ENCODE data around the gene FAM117A. TPM values are rescaled to one million over a fixed set of nuclear protein-coding genes. Genes with fewer than 3 reads are reported as not detected.

FAM117A gene
- total and polyA plus RNA-seq, 10 of the 15 experiments (the other 5 are each of a cell fraction or from before 2014, with no cell fraction given), result 2.1 to 29.6 (median 20.0) TPM

DNA sequence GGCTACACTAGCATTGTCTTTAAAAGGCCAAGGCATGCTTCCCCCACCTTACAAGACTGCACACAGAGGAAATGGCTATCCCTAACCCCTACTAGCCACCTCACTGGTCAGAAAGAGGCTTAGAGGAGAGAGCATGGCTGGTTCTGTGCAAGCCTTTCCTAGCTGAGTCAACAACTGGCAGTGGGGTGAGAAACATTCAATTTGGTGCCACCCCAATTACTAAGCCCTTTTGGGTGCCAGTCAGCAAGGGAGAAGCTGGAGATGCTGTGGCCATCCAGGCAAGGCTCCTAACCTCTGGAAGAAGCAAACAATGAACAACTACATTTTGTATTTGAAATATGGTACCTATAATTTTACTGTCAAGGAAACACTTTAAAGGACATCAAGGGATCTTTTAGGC lies 19.9 kb upstream of the FAM117A start:
- H3K9ac ChIP-seq (ENCODE audit: control insufficient read depth, insufficient read depth, low read length), result no peak overlapping the region
- H3K4me1 ChIP-seq (ENCODE audit: control insufficient read depth, insufficient read depth, low read length), result peaks cover 3% of the 10 kb centered on the region; the same call in 1 of the 2 replicates
- H4K20me1 ChIP-seq (ENCODE audit: control insufficient read depth, insufficient read depth), result no peaks in the 10 kb centered on the region
- no peak overlapping the region for H2AFZ ChIP-seq (ENCODE audit: control insufficient read depth, low read depth, low read length)
- ChIA-PET CTCF (interaction anchor here (0.9 to 3.6 kb wide), 6 partner anchors 18 to 216 kb away, joined by 3 to 10 read pairs (median 4); no protein-coding TSS in a partner anchor), POLR2A (interaction anchor here (1.1 kb wide), 1 partner anchor 76 kb away, joined by 3 read pairs; the partner anchor contains the start of gene SLC35B1), SMC1A (ENCODE audit: uncharacterized antibody, unreplicated experiment) (interaction anchor here (1.3 to 1.6 kb wide), 2 partner anchors 43 to 75 kb away, joined by 3 to 5 read pairs; no protein-coding TSS in a partner anchor), RAD21 (ENCODE audit: unreplicated experiment) (interaction anchor here (0.8 kb wide), 1 partner anchor 85 kb away, joined by 3 read pairs; no protein-coding TSS in a partner anchor)
- no peaks in the 10 kb centered on the region; a peak in 1 of 4 replicates for H3K27me3 ChIP-seq (replicated peaks in 1 of 2; ENCODE audit: control insufficient read depth in 2 of 2, insufficient read depth in 2 of 2, low read length in 1 of 2)
- no peak for ATAC-seq
- no peak for FAIRE-seq
- intact Hi-C loops (cut with micrococcal nuclease; ENCODE audit: unreplicated experiment) (loop anchor here (5.0 kb wide), 1 partner anchor 216 kb away; no protein-coding TSS in a partner anchor), in situ Hi-C loops (cut with MboI) (no loop called here)
- no peak overlapping the region for H3K4me2 ChIP-seq (ENCODE audit: control insufficient read depth, insufficient read depth)
- no peak for TF ChIP-seq SREBF1 (IDR thresholded peaks at IDR 0.05; ENCODE audit: low read length)
- TF ChIP-seq, protein P1, sequence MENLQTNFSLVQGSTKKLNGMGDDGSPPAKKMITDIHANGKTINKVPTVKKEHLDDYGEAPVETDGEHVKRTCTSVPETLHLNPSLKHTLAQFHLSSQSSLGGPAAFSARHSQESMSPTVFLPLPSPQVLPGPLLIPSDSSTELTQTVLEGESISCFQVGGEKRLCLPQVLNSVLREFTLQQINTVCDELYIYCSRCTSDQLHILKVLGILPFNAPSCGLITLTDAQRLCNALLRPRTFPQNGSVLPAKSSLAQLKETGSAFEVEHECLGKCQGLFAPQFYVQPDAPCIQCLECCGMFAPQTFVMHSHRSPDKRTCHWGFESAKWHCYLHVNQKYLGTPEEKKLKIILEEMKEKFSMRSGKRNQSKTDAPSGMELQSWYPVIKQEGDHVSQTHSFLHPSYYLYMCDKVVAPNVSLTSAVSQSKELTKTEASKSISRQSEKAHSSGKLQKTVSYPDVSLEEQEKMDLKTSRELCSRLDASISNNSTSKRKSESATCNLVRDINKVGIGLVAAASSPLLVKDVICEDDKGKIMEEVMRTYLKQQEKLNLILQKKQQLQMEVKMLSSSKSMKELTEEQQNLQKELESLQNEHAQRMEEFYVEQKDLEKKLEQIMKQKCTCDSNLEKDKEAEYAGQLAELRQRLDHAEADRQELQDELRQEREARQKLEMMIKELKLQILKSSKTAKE (IDR thresholded peaks at IDR 0.05; ENCODE audit: low read depth, poor library complexity, severe bottlenecking), result no peak
- H3K36me3 ChIP-seq (ENCODE audit: control insufficient read depth in 2 of 2, insufficient read depth in 2 of 2, low read length in 1 of 2), result no peaks in the 10 kb centered on the region
- no peak for DNase-seq (ENCODE audit: low read depth, low spot score)
- no peak overlapping the region for H3K4me3 ChIP-seq
- no TSS peak for BruUV-seq (replicated peaks)
- no peaks in the 10 kb centered on the region for H3K9me3 ChIP-seq (replicated peaks; ENCODE audit: control insufficient read depth, insufficient read depth, low read length)
- no peak overlapping the region for H3K27ac ChIP-seq (ENCODE audit: control insufficient read depth, insufficient read depth)
- H3K79me2 ChIP-seq (ENCODE audit: control insufficient read depth, insufficient read depth, low read length), result peaks cover 7% of the 10 kb centered on the region

DNA sequence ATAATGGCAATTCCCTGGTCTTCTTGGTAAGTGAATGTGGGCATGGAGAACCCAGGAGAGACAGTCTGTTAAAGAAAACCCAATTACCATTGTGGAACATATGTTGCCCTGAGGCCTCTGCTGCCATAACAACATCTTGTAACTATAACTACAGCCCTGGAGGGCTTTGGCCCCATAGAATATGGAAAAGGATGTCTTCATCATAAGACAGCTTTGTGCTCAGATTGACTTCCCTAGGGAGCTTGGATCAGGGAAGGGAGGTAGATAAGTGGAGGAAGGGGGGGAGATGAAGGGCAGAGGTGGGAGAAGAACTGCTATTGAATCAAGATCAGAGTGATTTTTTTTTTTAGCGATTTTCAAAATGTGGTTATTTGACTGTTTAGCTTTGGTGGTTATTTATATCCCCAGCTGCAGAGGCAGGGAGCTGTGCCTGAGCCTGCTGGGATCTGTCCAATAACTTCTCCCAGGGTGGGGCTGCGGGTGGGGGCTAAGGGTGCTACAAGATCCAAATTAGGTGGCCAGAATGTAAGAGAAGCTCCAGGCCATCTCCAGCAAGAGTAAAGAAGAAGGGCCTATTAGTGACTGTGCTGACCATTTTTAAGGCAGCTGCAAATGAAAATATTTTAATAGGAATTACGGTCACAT lies 19.3 kb upstream of the FAM117A start:
- no peaks in the 10 kb centered on the region for H3K9me3 ChIP-seq (replicated peaks; ENCODE audit: control insufficient read depth, insufficient read depth, low read length)
- in situ Hi-C loops (cut with MboI), result no loop called here
- SMC1A ChIA-PET (ENCODE audit: uncharacterized antibody, unreplicated experiment), result interaction anchor here (1.0 to 1.6 kb wide), 3 partner anchors 33 to 74 kb away, joined by 3 to 5 read pairs (median 3); no protein-coding TSS in a partner anchor
- POLR2A ChIA-PET, result interaction anchor here (0.7 to 1.1 kb wide), 2 partner anchors 75 to 119 kb away, joined by 3 to 5 read pairs; partner anchors contain the start of gene SLC35B1
- peaks cover 4% of the 10 kb centered on the region; the same call in 1 of the 2 replicates for H3K79me2 ChIP-seq (ENCODE audit: control insufficient read depth, insufficient read depth, low read length)
- RAD21 ChIA-PET (ENCODE audit: unreplicated experiment), result interaction anchor here (0.8 kb wide), 1 partner anchor 84 kb away, joined by 3 read pairs; no protein-coding TSS in a partner anchor
- FAIRE-seq (no peak), DNase-seq (ENCODE audit: low read depth, low spot score) (no peak), ATAC-seq (no peak)
- CTCF ChIA-PET, result interaction anchor here (0.9 to 3.6 kb wide), 6 partner anchors 17 to 216 kb away, joined by 3 to 10 read pairs (median 4); no protein-coding TSS in a partner anchor
- no peak overlapping the region for H3K9ac ChIP-seq (ENCODE audit: control insufficient read depth, insufficient read depth, low read length)
- intact Hi-C loops (cut with micrococcal nuclease; ENCODE audit: unreplicated experiment), result loop anchor here (5.0 kb wide), 1 partner anchor 216 kb away; no protein-coding TSS in a partner anchor
- H3K27ac ChIP-seq (ENCODE audit: control insufficient read depth, insufficient read depth), result no peak overlapping the region
- H4K20me1 ChIP-seq (ENCODE audit: control insufficient read depth, insufficient read depth), result no peaks in the 10 kb centered on the region
- H3K36me3 ChIP-seq (ENCODE audit: control insufficient read depth in 2 of 2, insufficient read depth in 2 of 2, low read length in 1 of 2), result no peaks in the 10 kb centered on the region
- no peaks in the 10 kb centered on the region; a peak in 1 of 4 replicates for H3K27me3 ChIP-seq (replicated peaks in 1 of 2; ENCODE audit: control insufficient read depth in 2 of 2, insufficient read depth in 2 of 2, low read length in 1 of 2)
- H2AFZ ChIP-seq (ENCODE audit: control insufficient read depth, low read depth, low read length), result no peak overlapping the region
- no TSS peak for BruUV-seq (replicated peaks)
- no peak overlapping the region for H3K4me3 ChIP-seq
- 62% methylated on average over 3 of the region's 3 CpGs for WGBS (ENCODE audit: insufficient coverage, insufficient replicate concordance, low lambda C conversion rate, missing lambda C conversion rate)
- H3K4me2 ChIP-seq (ENCODE audit: control insufficient read depth, insufficient read depth), result no peak overlapping the region
- peaks cover 3% of the 10 kb centered on the region; the same call in 1 of the 2 replicates for H3K4me1 ChIP-seq (ENCODE audit: control insufficient read depth, insufficient read depth, low read length)
- TF ChIP-seq CBX3 (IDR thresholded peaks at IDR 0.05; ENCODE audit: borderline replicate concordance, low read depth), result no peak
- TF ChIP-seq CBFB (IDR thresholded peaks at IDR 0.05; ENCODE audit: low read depth), result no peak
- no peak for TF ChIP-seq ZSCAN29 (IDR thresholded peaks at IDR 0.05)
- TF ChIP-seq BACH1 (IDR thresholded peaks at IDR 0.05; ENCODE audit: borderline replicate concordance), result no peak
- no peak for TF ChIP-seq PAX8 (IDR thresholded peaks at IDR 0.05)
- no peak for TF ChIP-seq RB1 (IDR thresholded peaks at IDR 0.05; ENCODE audit: borderline replicate concordance)
- TF ChIP-seq ETV6 (conservative IDR thresholded peaks at IDR 0.05 in 1 of 2, IDR thresholded peaks at IDR 0.05 in 1 of 2; ENCODE audit: borderline replicate concordance in 1 of 2, low read depth in 1 of 2), result no peak
- TF ChIP-seq, protein P2, sequence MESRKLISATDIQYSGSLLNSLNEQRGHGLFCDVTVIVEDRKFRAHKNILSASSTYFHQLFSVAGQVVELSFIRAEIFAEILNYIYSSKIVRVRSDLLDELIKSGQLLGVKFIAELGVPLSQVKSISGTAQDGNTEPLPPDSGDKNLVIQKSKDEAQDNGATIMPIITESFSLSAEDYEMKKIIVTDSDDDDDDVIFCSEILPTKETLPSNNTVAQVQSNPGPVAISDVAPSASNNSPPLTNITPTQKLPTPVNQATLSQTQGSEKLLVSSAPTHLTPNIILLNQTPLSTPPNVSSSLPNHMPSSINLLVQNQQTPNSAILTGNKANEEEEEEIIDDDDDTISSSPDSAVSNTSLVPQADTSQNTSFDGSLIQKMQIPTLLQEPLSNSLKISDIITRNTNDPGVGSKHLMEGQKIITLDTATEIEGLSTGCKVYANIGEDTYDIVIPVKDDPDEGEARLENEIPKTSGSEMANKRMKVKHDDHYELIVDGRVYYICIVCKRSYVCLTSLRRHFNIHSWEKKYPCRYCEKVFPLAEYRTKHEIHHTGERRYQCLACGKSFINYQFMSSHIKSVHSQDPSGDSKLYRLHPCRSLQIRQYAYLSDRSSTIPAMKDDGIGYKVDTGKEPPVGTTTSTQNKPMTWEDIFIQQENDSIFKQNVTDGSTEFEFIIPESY (IDR thresholded peaks at IDR 0.05), result no peak

Measured in GM12878 (cell line).